H9 (cell line): ENCODE data around the gene YKT6. TPM values are rescaled to one million over a fixed set of nuclear protein-coding genes. Genes with fewer than 3 reads are reported as not detected.

Source experiments
- DNase-seq: peaks from one replicate; pipeline ENCODE4 v3.0.0-alpha.2; 2017
- H2AFZ ChIP-seq: one replicate; pipeline ENCODE4 v1.6.1; 2013; ENCODE audit warnings: mild to moderate bottlenecking, low read length, control low read depth, moderate library complexity
- H2AK5ac ChIP-seq: 2 replicates; pipeline ENCODE4 v1.6.1; 2013; ENCODE audit warnings: low read length, control low read depth, mixed read lengths; ENCODE audit not compliant: insufficient read length
- H2BK120ac ChIP-seq: one replicate; pipeline ENCODE4 v1.6.1; 2013; ENCODE audit warnings: low read depth, mild to moderate bottlenecking, low read length, control low read depth, inconsistent platforms; ENCODE audit not compliant: poor library complexity, severe bottlenecking
- H2BK12ac ChIP-seq: 2 replicates; pipeline ENCODE4 v1.6.1; 2013; ENCODE audit warnings: low read length, control low read depth, mixed read lengths, low read depth; ENCODE audit not compliant: insufficient read length
- H2BK15ac ChIP-seq: 2 replicates; pipeline ENCODE4 v1.6.1; 2013; ENCODE audit warnings: low read depth, low read length, control low read depth
- H2BK20ac ChIP-seq: one replicate; pipeline ENCODE4 v1.6.1; 2013; ENCODE audit warnings: low read depth, mild to moderate bottlenecking, low read length, control low read depth, inconsistent platforms; ENCODE audit not compliant: poor library complexity, severe bottlenecking
- H2BK5ac ChIP-seq: 2 replicates; pipeline ENCODE4 v1.6.1; 2013; ENCODE audit warnings: low read length, control low read depth, mixed read lengths; ENCODE audit not compliant: insufficient read length
- H3K14ac ChIP-seq: 2 replicates; pipeline ENCODE4 v1.6.1; 2013; ENCODE audit warnings: low read length, control low read depth; ENCODE audit not compliant: insufficient read depth
- H3K18ac ChIP-seq: 2 replicates; pipeline ENCODE4 v1.6.1; 2013; ENCODE audit warnings: low read depth, mild to moderate bottlenecking, mixed read lengths, low read length, control low read depth; ENCODE audit not compliant: insufficient read length
- H3K23ac ChIP-seq: 2 replicates; pipeline ENCODE4 v1.6.1; 2013; ENCODE audit warnings: low read length, control low read depth, mixed read lengths, low read depth; ENCODE audit not compliant: insufficient read length
- H3K23me2 ChIP-seq: 2 replicates; pipeline ENCODE4 v1.6.1; 2013; ENCODE audit warnings: low read depth, mild to moderate bottlenecking, mixed read lengths, low read length, control low read depth; ENCODE audit not compliant: insufficient read length, poor library complexity, severe bottlenecking
- H3K27ac ChIP-seq: 2 replicates; pipeline ENCODE4 v1.5.1; 2013; ENCODE audit warnings: low read length, control low read depth, mixed read lengths, low read depth; ENCODE audit not compliant: insufficient read length
- H3K27me3 ChIP-seq: 2 replicates; pipeline ENCODE4 v1.6.1; 2013; ENCODE audit warnings: low read length, control low read depth, inconsistent platforms; ENCODE audit not compliant: insufficient read depth
- H3K4ac ChIP-seq: 2 replicates; pipeline ENCODE4 v1.6.1; 2013; ENCODE audit warnings: low read depth, mild to moderate bottlenecking, control low read depth, inconsistent platforms, low read length, moderate library complexity
- H3K4me1 ChIP-seq: 2 replicates; pipeline ENCODE4 v1.6.1; 2013; ENCODE audit warnings: low read length, control low read depth, inconsistent platforms; ENCODE audit not compliant: insufficient read depth
- H3K4me2 ChIP-seq: 2 replicates; pipeline ENCODE4 v1.6.1; 2013; ENCODE audit warnings: low read length, control low read depth, mixed read lengths; ENCODE audit not compliant: insufficient read length, insufficient read depth
- H3K56ac ChIP-seq: 2 replicates; pipeline ENCODE4 v1.6.1; 2013; ENCODE audit warnings: low read depth, mild to moderate bottlenecking, mixed read lengths, low read length, control low read depth; ENCODE audit not compliant: insufficient read length
- H3K79me1 ChIP-seq: 2 replicates; pipeline ENCODE4 v1.6.1; 2013; ENCODE audit warnings: low read depth, mild to moderate bottlenecking, moderate library complexity, low read length, control low read depth, inconsistent platforms; ENCODE audit not compliant: insufficient read depth, poor library complexity, severe bottlenecking
- H3K79me2 ChIP-seq: 2 replicates; pipeline ENCODE4 v1.6.1; 2013; ENCODE audit warnings: low read length, control low read depth, inconsistent platforms; ENCODE audit not compliant: insufficient read depth
- H3K9ac ChIP-seq: 2 replicates; pipeline ENCODE4 v1.6.1; 2013; ENCODE audit warnings: low read length, control low read depth, mixed read lengths; ENCODE audit not compliant: insufficient read length; ENCODE audit errors: extremely low read depth
- H3K9me3 ChIP-seq: one replicate; pipeline ENCODE4 v1.6.1; 2013; ENCODE audit warnings: low read depth, low read length, inconsistent platforms; ENCODE audit not compliant: control insufficient read depth
- H3T11ph ChIP-seq: one replicate; pipeline ENCODE4 v1.6.1; 2013; ENCODE audit warnings: mild to moderate bottlenecking, low read length, control low read depth, inconsistent platforms
- H4K20me1 ChIP-seq: one replicate; pipeline ENCODE4 v1.6.1; 2013; ENCODE audit not compliant: control insufficient read depth, insufficient read length, insufficient read depth
- H4K5ac ChIP-seq: 2 replicates; pipeline ENCODE4 v1.6.1; 2013; ENCODE audit warnings: low read depth, mild to moderate bottlenecking, mixed read lengths, low read length, control low read depth; ENCODE audit not compliant: insufficient read length
- H4K8ac ChIP-seq: replicated peaks from 2 replicates; pipeline ENCODE4 v1.6.1; 2013; ENCODE audit warnings: low read length, control low read depth, mixed read lengths, low read depth; ENCODE audit not compliant: insufficient read length
- H4K91ac ChIP-seq: 2 replicates; pipeline ENCODE4 v1.6.1; 2013; ENCODE audit warnings: low read depth, mild to moderate bottlenecking, moderate library complexity, mixed read lengths, low read length, control low read depth; ENCODE audit not compliant: insufficient read length
- H3K27ac Mint-ChIP-seq, 3 experiments: 2 replicates in 2 of 3; 3 replicates in 1 of 3; pipeline ENCODE4 v1.8.0; 2020 to 2021; ENCODE audit warnings: mixed read lengths in 3 of 3, mild to moderate bottlenecking in 1 of 3, moderate library complexity in 1 of 3
- H3K27me3 Mint-ChIP-seq: 2 replicates; pipeline ENCODE4 v1.8.0; 2021; ENCODE audit warnings: low read depth, mild to moderate bottlenecking, moderate library complexity, mixed read lengths
- H3K36me3 Mint-ChIP-seq, 3 experiments: 2 replicates in 2 of 3; 3 replicates in 1 of 3; pipeline ENCODE4 v1.8.0; 2020 to 2021; ENCODE audit warnings: low read depth in 3 of 3, mixed read lengths in 3 of 3; ENCODE audit not compliant: insufficient read depth in 1 of 3
- H3K4me1 Mint-ChIP-seq, 2 experiments: 2 replicates each; pipeline ENCODE4 v1.8.0; 2020; ENCODE audit warnings: mixed read lengths in 2 of 2
- H3K4me3 Mint-ChIP-seq, 2 experiments: 2 replicates in 1 of 2; 3 replicates in 1 of 2; pipeline ENCODE4 v1.8.0; 2020 to 2021; ENCODE audit warnings: mild to moderate bottlenecking in 2 of 2, mixed read lengths in 2 of 2, moderate library complexity in 1 of 2
- H3K9me3 Mint-ChIP-seq, 2 experiments: 2 replicates in 1 of 2; 3 replicates in 1 of 2; pipeline ENCODE4 v1.8.0; 2020; ENCODE audit warnings: mild to moderate bottlenecking in 2 of 2, mixed read lengths in 2 of 2, moderate library complexity in 1 of 2
- CTCF ChIP-seq: fragments of 200-600 bp; sonication (generic); conservative IDR thresholded peaks from 3 replicates; pipeline ENCODE4 v1.8.0; 2021; ENCODE audit warnings: antibody characterized with exemption, mild to moderate bottlenecking
- WGBS: extraction: QIAGEN DNeasy Blood & Tissue Kit; methylation state at CpG from one replicate; pipeline ENCODE4 v1.1.7; 2013; ENCODE audit warnings: missing lambda C conversion rate, low lambda C conversion rate, mixed read lengths; ENCODE audit not compliant: insufficient read length; ENCODE audit errors: extremely low coverage; 5-methylcytosine and 5-hydroxymethylcytosine counted together
- total RNA-seq: library from RNA; stranded (reverse); gene quantifications from 2 replicates; pipeline ENCODE4 v1.2.1, GENCODE V29; 2021

Gene YKT6
- total RNA-seq, 1 experiment from 2014 or later = 104 TPM

GRCh38 chr7:44235066-44235465 lies 34.3 kb downstream of the YKT6 start:
- TF ChIP-seq CTCF = no peak
- Histone ChIP-seq H3K23ac (no peak overlapping the region), H3K27ac (no peak overlapping the region), H3K4me2 (no peak overlapping the region), H3K9ac (no peak overlapping the region), H3K23me2 (no peaks in the 10 kb centered on the region), H4K5ac (no peak overlapping the region), H3K79me1 (no peaks in the 10 kb centered on the region), H2BK5ac (no peak overlapping the region), H3K9me3 (no peaks in the 10 kb centered on the region), H2BK20ac (no peak overlapping the region), H3K56ac (no peak overlapping the region), H3K79me2 (no peaks in the 10 kb centered on the region), H2BK15ac (no peak overlapping the region), H4K20me1 (no peaks in the 10 kb centered on the region), H4K91ac (no peak overlapping the region), H4K8ac (no peak overlapping the region), H3K4me1 (no peaks in the 10 kb centered on the region), H2BK12ac (no peak overlapping the region), H3K27me3 (no peaks in the 10 kb centered on the region), H3K18ac (no peak overlapping the region), H2BK120ac (no peak overlapping the region), H3K14ac (no peak overlapping the region), H3T11ph (no peak overlapping the region), H2AFZ (no peak overlapping the region), H3K4ac (no peak overlapping the region), H2AK5ac (no peak overlapping the region)
- no peaks in the 10 kb centered on the region for H3K9me3 Mint-ChIP-seq
- H3K4me1 Mint-ChIP-seq = peaks cover 7 to 13% of the 10 kb centered on the region in 2 experiments
- no CpG with 5 or more reads among the region's 8 CpGs for WGBS
- no peak overlapping the region for H3K4me3 Mint-ChIP-seq
- no peak for DNase-seq
- H3K36me3 Mint-ChIP-seq = peaks cover 0 to 1% (median 0%) of the 10 kb centered on the region in 3 experiments; a peak in 1 of 7 replicates
- no peaks in the 10 kb centered on the region; the same call in 1 of the 2 replicates for H3K27me3 Mint-ChIP-seq
- H3K27ac Mint-ChIP-seq = no peak overlapping the region
